BJ (cell line): Measurements from ENCODE around the gene CDK14. TPM values are rescaled to one million over a fixed set of nuclear protein-coding genes. Genes with fewer than 3 reads are reported as not detected.

Source experiments
- CTCF ChIA-PET: fragments of 350-600 bp; formaldehyde crosslinking; extraction: SDS; loops from one replicate; lab custom pipeline; 2021; ENCODE audit warnings: antibody characterized with exemption, inconsistent platforms; lab: Yijun Ruan, JAX
- POLR2A ChIA-PET: fragments of 300-600 bp; sonication (Branson Sonifier 250); formaldehyde crosslinking; extraction: SDS; loops from one replicate; lab custom pipeline; 2021; ENCODE audit warnings: antibody characterized with exemption; lab: Charles Lee
- DNase-seq: peaks from one replicate; pipeline ENCODE4 v3.0.0-alpha.2; 2011; ENCODE audit warnings: low read depth
- H3K27me3 ChIP-seq: 2 replicates; pipeline ENCODE4 v1.6.0; 2011; ENCODE audit warnings: low read length; ENCODE audit not compliant: control insufficient read depth, insufficient read depth
- H3K36me3 ChIP-seq: 2 replicates; pipeline ENCODE4 v1.5.1; 2011; ENCODE audit warnings: low read length; ENCODE audit not compliant: control insufficient read depth, insufficient read depth
- H3K4me3 ChIP-seq: 2 replicates; pipeline ENCODE4 v1.5.1; 2011; ENCODE audit warnings: low read depth, mild to moderate bottlenecking, control low read depth, low read length
- CTCF ChIP-seq: IDR thresholded peaks from 2 replicates; pipeline ENCODE4 v1.5.1; 2011; ENCODE audit warnings: low read depth, mild to moderate bottlenecking, control low read depth, inconsistent platforms, low read length, moderate library complexity; ENCODE audit not compliant: insufficient read depth
- polyA plus RNA-seq: library from polyadenylated mRNA; depleted of rRNA; stranded (reverse); fragments of >200 nt; gene quantifications from 2 replicates; pipeline ENCODE4 v1.2.3, GENCODE V29; 2011

CDK14 gene
- polyA plus RNA-seq, 1 experiment, result 6.7 TPM

- ChIA-PET POLR2A (no interaction called here), CTCF (interaction anchor here (1.3 to 1.4 kb wide), 2 partner anchors 9 kb away, joined by 3 read pairs; no protein-coding TSS in a partner anchor)
- H3K36me3 ChIP-seq, result no peaks in the 10 kb centered on the region
- no peaks in the 10 kb centered on the region for H3K27me3 ChIP-seq
- TF ChIP-seq CTCF, result no peak
- DNase-seq, result no peak
- no peak overlapping the region for H3K4me3 ChIP-seq
These were observed 632.2 kb downstream of the CDK14 start for GRCh38 chr7:91228327-91228726.

- no peak for TF ChIP-seq CTCF
- H3K36me3 ChIP-seq, result no peaks in the 10 kb centered on the region
- CTCF ChIA-PET, result interaction anchor here (1.3 to 1.4 kb wide), 2 partner anchors 8 to 9 kb away, joined by 3 read pairs; no protein-coding TSS in a partner anchor
- H3K4me3 ChIP-seq, result no peak overlapping the region
- no peak for DNase-seq
- no peaks in the 10 kb centered on the region for H3K27me3 ChIP-seq
- POLR2A ChIA-PET, result no interaction called here
These were observed 632.9 kb downstream of the CDK14 start for GRCh38 chr7:91228927-91229558.

GRCh38 chr7:91230100-91230499 is 634.0 kb downstream of the CDK14 start:
- TF ChIP-seq CTCF, result no peak
- ChIA-PET CTCF (no interaction called here), POLR2A (no interaction called here)
- Histone ChIP-seq H3K27me3 (no peaks in the 10 kb centered on the region), H3K36me3 (no peaks in the 10 kb centered on the region), H3K4me3 (no peak overlapping the region)
- DNase-seq, result no peak

GRCh38 chr7:91230503-91230902 is 634.4 kb downstream of the CDK14 start:
- TF ChIP-seq CTCF, result no peak
- H3K4me3 ChIP-seq, result no peak overlapping the region
- CTCF ChIA-PET, result interaction anchor here (0.6 kb wide), 1 partner anchor 1938 kb away, joined by 3 read pairs; no protein-coding TSS in a partner anchor

GRCh38 chr7:91233212-91233611 is 637.1 kb downstream of the CDK14 start:
- H3K36me3 ChIP-seq, result no peaks in the 10 kb centered on the region
- DNase-seq, result no peak
- no peaks in the 10 kb centered on the region for H3K27me3 ChIP-seq
- ChIA-PET POLR2A (interaction anchor here (0.6 kb wide), 1 partner anchor 237 kb away, joined by 4 read pairs; no protein-coding TSS in a partner anchor), CTCF (interaction anchor here (0.6 to 1.7 kb wide), 3 partner anchors 11 to 235 kb away, joined by 3 to 6 read pairs (median 4); no protein-coding TSS in a partner anchor)
- H3K4me3 ChIP-seq, result no peak overlapping the region
- TF ChIP-seq CTCF, result no peak

More at GRCh38 chr7:91230503-91230902, 634.4 kb downstream of the CDK14 start:
- POLR2A ChIA-PET, result no interaction called here
- no peaks in the 10 kb centered on the region for H3K27me3 ChIP-seq
- no peak for DNase-seq
- H3K36me3 ChIP-seq, result no peaks in the 10 kb centered on the region
